ENCODE measurements around the gene RAB4A.
A peak's percentile ranks its signal among the peaks of the same experiment; 100 is the strongest.

Gene RAB4A

DNA sequence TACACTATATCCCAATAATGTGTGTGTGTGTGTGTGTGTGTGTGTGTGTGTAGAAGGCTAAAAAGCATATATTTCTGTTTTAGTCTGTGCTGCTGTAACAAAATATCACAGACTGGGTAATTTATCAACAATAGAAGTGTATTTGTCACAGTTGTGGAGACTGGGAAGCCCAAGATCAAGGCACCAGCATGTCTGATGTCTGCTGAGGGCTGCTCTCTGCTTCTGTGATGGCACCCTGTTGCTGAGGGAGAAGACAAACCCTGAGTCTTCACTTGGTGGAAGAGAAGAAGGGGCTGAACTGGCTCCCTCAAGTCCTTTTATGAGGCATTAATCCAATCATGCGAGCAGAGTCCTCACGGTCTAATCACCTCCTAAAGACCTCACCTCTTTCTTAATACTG, 23.0 kb upstream of the RAB4A start:
- DNase-seq: no peak

DNA sequence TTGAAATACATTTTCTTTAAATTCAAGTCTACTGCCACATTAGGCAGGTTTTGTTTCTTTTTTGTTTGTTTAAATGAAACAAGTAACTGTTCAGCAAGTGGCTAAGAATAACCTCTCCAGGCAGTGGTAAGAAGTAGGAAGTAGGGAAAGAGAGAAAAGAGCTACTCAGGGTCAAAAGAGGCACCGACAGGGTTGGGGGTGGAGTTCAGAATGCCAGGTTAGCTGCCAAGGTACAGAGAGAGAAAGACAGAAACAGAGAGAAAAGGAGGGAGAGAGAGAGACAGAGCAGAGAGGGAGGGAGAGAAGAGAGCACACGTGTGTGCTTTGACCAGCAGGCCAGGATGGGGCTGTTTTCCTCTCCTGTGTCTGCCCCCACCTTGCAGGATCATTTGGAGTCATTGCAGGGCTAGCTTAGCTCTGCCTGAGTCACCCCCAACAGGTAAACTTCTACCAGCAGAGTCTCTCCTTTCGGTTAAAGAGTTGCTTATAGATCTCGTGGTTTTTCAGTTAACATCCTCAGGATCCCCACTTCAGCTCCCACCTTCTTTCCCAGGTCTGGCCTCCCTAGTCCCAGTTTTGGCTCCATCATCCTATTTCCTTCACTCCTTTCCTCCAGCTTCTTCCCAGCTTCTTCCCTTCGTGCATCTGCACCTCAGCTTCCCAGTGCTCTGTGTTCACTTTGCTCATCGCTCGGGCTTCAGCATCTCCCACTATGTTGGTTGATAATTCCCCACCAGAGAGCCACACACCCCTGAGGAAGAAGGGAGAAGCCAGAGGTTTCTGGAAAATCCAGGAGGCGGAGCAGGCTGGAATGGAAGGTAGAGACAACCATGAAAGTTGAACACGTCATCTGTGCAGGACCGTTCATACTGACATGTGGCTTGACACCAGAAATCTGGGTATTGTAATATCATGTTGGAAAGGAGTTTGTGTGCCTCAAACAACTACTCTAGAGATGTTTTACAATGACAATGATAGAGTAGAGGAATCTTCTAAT, 21.8 kb upstream of the RAB4A start:
- DNase-seq: no peak

DNA sequence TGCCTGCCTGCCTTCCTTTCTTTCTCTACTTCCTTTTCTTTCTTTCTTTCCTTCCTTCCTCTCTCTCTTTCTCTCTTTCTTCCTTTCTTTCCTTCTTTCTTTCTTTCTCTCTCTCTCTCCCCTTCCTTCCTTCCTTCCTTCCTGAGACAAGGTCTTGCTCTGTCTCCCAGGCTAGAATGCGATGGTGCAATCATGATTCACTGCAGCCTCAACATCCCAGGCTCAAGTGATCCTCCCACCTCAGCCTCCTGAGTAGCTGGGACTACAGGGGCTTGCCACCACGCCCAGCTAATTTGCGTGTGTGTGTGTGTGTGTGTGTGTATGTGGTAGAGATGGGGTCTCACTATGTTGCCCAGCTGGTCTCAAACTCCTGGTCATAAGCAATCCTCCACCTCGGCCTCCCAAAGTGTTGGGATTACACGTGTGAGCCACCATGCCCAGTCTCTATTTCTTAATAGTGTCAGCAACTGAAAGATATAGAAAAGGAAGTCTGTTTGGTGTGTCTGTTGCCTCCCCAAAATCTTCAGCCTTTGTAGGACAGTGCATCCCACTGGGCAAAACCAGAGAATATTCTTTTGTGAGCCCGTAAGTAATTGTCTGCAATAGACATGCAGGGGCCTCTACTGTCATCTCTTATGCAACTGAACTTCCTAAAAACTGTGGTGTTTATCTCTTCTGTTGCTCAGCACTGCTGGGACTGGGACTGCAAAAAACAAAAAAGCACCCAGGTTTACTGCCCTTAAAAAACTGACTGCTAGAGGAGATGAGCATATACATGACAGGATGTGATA, 20.9 kb upstream of the RAB4A start:
- no peak for DNase-seq

DNA sequence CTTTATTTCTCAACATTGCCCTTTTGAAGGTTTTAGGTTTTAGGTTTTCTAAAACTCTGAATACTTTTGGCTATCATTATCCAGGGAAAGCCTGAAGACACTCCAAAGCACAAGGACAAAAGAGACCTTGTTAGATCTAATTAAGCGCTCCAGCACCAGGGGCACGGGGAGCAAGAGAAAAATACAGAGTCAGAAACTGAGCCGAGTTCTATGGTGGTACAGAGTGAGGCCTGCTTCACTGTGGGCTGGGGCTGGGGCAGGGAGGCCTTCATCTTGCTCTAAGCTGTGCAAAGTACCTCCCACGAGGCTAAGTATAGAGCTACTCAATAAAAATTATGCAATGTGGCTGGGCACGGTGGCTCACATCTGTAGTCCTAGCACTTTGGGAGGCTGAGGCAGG, 19.7 kb upstream of the RAB4A start:
- DNase-seq: no peak

- DNase-seq: no peak
These were observed 18.5 kb upstream of the RAB4A start for GRCh38 chr1:229252228-229252984.

GRCh38 chr1:229253151-229253974, 17.5 kb upstream of the RAB4A start:
- DNase-seq: peak; percentile 64

- DNase-seq: peak; percentile 57
These were observed 15.9 kb upstream of the RAB4A start for GRCh38 chr1:229254910-229255541.

GRCh38 chr1:229258031-229258756, 12.7 kb upstream of the RAB4A start:
- DNase-seq: peak; percentile 76

GRCh38 chr1:229258757-229259060, 12.2 kb upstream of the RAB4A start:
- no peak for DNase-seq

DNA sequence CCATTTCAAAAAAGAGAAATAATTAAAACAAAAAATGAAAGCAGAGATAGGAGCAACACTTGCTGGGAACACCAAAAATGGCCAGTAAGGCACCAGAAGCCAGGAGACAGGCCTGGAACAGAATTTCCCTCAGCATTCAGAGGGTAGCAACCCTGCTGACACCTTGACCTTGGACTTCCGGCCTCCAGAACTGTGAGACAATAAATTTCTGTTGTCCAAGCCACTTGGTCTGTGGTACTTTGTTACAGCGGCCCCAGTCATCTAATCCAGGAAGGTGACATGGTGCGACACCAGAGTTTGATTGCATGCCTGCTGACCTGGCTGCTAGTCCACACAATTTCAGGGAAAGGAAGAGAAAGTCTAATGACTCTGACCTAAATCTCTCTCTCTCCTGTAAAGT, 10.6 kb upstream of the RAB4A start:
- no peak for DNase-seq

GRCh38 chr1:229262239-229262638, 8.7 kb upstream of the RAB4A start:
- DNase-seq: no peak

DNA sequence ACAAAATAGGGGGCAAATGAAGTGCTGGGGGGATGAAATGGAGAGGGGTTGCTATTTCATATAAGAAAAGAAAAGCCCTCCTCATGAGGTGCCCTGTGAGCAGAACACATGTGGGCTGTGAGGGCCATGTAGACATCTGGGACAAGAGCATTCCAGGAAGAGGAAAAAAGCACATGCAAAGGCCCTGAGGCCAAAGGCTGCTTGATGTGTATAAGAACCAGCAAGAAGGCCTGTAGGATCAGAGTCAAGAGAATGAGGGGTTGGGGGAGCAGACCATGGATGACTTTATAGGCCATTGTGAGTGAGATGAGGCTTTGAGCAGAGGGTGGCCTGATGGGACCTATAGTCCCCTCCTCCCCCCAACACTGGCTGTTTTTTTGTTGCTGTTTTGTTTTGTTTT, 7.7 kb upstream of the RAB4A start:
- no peak for DNase-seq

DNA sequence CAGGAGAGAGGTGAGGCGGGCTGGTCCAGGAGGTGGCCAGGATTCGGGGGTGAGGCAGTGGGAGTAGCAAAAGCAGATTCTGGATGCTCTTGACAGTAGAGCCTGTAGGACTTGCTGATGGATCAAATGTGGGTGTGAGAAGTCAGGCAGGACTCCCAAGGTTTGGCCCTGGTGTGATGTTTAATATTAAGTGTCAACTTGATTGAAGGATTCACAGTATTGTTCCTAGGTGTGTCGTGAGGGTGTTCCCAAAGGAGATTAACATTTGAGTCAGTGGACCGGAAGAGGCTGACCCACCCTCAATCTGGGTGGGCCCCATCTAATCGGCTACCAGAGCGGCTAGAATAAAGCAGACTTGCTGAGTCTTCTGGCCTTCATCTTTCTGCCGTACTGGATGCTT, 6.8 kb upstream of the RAB4A start:
- DNase-seq: no peak

GRCh38 chr1:229264487-229264886, 6.4 kb upstream of the RAB4A start:
- no peak for DNase-seq

DNA sequence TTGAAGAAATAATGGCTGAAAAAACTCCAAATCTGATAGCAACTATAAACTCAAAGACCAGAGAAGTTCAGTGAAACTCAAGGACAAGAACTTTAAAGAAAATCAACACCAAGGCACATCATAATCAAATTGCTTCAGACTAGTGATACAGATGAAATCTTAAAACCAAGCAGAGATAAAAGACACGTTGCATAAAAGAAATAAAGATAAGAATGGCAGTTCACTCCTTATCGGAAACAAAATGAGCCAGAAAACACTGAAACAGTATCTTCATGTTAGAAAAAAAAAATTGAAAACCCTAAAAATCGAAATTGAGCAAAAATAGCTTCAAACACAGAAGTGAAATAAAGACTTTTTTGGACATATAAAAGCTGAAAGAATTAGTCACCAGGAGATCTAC, 4.6 kb upstream of the RAB4A start:
- DNase-seq: no peak

DNA sequence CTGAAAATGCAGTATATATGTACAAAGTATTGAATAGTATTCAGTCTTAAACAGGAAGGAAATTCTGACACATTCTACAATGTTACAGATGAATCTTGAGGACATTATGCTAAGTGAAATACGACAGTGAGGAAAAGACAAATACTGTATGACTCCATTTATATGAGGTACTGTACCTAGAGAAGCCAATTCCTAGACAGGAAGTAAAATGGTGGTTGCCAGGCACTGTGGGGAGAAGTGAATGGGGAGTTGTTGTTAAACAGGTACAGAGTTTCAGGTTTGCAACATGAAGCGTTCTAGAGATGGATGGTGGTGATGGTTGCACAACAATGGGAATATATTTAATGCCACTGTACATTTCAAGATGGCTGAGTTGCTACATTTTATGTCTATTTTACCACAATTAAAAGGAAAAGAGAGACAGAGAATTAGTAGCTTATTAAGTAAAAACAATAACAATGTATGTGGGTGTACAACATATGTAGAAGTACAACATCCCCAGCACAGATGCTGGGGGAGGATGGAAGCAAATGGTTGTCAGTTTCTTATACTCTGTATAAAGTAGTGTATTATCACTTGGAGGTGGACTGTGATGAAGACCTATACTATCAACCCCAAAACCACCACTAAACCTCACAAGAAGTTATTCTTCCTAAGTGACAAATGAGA, 3.9 kb upstream of the RAB4A start:
- DNase-seq: no peak

- DNase-seq: peak; percentile 30
These were observed 2.4 kb upstream of the RAB4A start for GRCh38 chr1:229268505-229268904.

GRCh38 chr1:229271448-229272159, 693 bp downstream of the RAB4A start:
- no peak for DNase-seq

- DNase-seq: peak; percentile 84
These were observed 1.6 kb downstream of the RAB4A start for GRCh38 chr1:229272164-229273158.
